ENCODE data around the gene COIL. TPM values are rescaled to one million over a fixed set of nuclear protein-coding genes. Genes with fewer than 3 reads are reported as not detected.

COIL gene
- total and polyA plus RNA-seq, 2 of the 13 experiments (the other 11 are each of a cell fraction or from before 2014, with no cell fraction given): 8.1 to 29.4 TPM

DNA sequence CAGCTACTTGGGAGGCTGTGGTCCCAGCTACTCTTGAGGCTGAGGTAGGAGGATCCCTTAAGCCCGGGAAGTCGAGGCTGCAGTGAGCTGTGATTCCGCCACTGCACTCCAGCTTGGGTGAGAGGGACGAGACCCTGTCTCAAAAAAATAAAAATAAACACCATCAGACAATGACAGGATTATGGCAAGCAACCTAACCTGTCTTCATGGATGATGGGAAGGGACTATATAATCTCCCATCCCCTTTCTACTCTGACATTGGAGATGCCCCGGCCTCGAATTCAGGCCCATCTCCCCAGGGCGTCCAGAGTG, 47.9 kb downstream of the COIL start (continued):
- TF ChIP-seq ZNF703 (CRISPR knock-in tag; IDR thresholded peaks at IDR 0.05; ENCODE audit: borderline replicate concordance) (no peak), ZNF251 (CRISPR knock-in tag; IDR thresholded peaks at IDR 0.05) (no peak), SMC3 (IDR thresholded peaks at IDR 0.05; ENCODE audit: low read length) (no peak), NCOA1 (CRISPR knock-in tag; IDR thresholded peaks at IDR 0.05) (peak; percentile 18; the same call in 1 of the 2 replicates), SP140L (CRISPR knock-in tag; IDR thresholded peaks at IDR 0.05; ENCODE audit: borderline replicate concordance) (no peak), ZNF432 (CRISPR knock-in tag; IDR thresholded peaks at IDR 0.05; ENCODE audit: borderline replicate concordance) (no peak), ZFP62 (CRISPR knock-in tag; IDR thresholded peaks at IDR 0.05) (no peak), SSRP1 (CRISPR knock-in tag; IDR thresholded peaks at IDR 0.05) (no peak), GPN1 (CRISPR knock-in tag; IDR thresholded peaks at IDR 0.05; ENCODE audit: borderline replicate concordance) (no peak), ZNF775 (CRISPR knock-in tag; IDR thresholded peaks at IDR 0.05; ENCODE audit: borderline replicate concordance) (no peak), NR2F1 (CRISPR knock-in tag; IDR thresholded peaks at IDR 0.05) (no peak), ZNF292 (CRISPR knock-in tag; IDR thresholded peaks at IDR 0.05; ENCODE audit: borderline replicate concordance, low read depth) (no peak), ZSCAN31 (CRISPR knock-in tag; IDR thresholded peaks at IDR 0.05; ENCODE audit: low read depth) (no peak)
- TF ChIP-seq, protein P1, sequence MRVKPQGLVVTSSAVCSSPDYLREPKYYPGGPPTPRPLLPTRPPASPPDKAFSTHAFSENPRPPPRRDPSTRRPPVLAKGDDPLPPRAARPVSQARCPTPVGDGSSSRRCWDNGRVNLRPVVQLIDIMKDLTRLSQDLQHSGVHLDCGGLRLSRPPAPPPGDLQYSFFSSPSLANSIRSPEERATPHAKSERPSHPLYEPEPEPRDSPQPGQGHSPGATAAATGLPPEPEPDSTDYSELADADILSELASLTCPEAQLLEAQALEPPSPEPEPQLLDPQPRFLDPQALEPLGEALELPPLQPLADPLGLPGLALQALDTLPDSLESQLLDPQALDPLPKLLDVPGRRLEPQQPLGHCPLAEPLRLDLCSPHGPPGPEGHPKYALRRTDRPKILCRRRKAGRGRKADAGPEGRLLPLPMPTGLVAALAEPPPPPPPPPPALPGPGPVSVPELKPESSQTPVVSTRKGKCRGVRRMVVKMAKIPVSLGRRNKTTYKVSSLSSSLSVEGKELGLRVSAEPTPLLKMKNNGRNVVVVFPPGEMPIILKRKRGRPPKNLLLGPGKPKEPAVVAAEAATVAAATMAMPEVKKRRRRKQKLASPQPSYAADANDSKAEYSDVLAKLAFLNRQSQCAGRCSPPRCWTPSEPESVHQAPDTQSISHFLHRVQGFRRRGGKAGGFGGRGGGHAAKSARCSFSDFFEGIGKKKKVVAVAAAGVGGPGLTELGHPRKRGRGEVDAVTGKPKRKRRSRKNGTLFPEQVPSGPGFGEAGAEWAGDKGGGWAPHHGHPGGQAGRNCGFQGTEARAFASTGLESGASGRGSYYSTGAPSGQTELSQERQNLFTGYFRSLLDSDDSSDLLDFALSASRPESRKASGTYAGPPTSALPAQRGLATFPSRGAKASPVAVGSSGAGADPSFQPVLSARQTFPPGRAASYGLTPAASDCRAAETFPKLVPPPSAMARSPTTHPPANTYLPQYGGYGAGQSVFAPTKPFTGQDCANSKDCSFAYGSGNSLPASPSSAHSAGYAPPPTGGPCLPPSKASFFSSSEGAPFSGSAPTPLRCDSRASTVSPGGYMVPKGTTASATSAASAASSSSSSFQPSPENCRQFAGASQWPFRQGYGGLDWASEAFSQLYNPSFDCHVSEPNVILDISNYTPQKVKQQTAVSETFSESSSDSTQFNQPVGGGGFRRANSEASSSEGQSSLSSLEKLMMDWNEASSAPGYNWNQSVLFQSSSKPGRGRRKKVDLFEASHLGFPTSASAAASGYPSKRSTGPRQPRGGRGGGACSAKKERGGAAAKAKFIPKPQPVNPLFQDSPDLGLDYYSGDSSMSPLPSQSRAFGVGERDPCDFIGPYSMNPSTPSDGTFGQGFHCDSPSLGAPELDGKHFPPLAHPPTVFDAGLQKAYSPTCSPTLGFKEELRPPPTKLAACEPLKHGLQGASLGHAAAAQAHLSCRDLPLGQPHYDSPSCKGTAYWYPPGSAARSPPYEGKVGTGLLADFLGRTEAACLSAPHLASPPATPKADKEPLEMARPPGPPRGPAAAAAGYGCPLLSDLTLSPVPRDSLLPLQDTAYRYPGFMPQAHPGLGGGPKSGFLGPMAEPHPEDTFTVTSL (CRISPR knock-in tag; IDR thresholded peaks at IDR 0.05; ENCODE audit: borderline replicate concordance): peak; percentile 29; the same call in 1 of the 2 replicates
- TF ChIP-seq, protein P2, sequence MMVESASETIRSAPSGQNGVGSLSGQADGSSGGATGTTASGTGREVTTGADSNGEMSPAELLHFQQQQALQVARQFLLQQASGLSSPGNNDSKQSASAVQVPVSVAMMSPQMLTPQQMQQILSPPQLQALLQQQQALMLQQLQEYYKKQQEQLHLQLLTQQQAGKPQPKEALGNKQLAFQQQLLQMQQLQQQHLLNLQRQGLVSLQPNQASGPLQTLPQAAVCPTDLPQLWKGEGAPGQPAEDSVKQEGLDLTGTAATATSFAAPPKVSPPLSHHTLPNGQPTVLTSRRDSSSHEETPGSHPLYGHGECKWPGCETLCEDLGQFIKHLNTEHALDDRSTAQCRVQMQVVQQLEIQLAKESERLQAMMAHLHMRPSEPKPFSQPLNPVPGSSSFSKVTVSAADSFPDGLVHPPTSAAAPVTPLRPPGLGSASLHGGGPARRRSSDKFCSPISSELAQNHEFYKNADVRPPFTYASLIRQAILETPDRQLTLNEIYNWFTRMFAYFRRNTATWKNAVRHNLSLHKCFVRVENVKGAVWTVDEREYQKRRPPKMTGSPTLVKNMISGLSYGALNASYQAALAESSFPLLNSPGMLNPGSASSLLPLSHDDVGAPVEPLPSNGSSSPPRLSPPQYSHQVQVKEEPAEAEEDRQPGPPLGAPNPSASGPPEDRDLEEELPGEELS (CRISPR knock-in tag; IDR thresholded peaks at IDR 0.05): no peak
- TF ChIP-seq, protein P3, sequence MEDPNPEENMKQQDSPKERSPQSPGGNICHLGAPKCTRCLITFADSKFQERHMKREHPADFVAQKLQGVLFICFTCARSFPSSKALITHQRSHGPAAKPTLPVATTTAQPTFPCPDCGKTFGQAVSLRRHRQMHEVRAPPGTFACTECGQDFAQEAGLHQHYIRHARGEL (CRISPR knock-in tag; IDR thresholded peaks at IDR 0.05): no peak
- TF ChIP-seq, protein P4, sequence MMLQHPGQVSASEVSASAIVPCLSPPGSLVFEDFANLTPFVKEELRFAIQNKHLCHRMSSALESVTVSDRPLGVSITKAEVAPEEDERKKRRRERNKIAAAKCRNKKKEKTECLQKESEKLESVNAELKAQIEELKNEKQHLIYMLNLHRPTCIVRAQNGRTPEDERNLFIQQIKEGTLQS (CRISPR knock-in tag; IDR thresholded peaks at IDR 0.05): no peak
- TF ChIP-seq, protein P5, sequence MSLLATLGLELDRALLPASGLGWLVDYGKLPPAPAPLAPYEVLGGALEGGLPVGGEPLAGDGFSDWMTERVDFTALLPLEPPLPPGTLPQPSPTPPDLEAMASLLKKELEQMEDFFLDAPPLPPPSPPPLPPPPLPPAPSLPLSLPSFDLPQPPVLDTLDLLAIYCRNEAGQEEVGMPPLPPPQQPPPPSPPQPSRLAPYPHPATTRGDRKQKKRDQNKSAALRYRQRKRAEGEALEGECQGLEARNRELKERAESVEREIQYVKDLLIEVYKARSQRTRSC (CRISPR knock-in tag; IDR thresholded peaks at IDR 0.05; ENCODE audit: low read depth): no peak
- TF ChIP-seq, protein P6, sequence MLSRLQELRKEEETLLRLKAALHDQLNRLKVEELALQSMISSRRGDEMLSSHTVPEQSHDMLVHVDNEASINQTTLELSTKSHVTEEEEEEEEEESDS (CRISPR knock-in tag; IDR thresholded peaks at IDR 0.05; ENCODE audit: borderline replicate concordance): no peak
- TF ChIP-seq, protein P7, sequence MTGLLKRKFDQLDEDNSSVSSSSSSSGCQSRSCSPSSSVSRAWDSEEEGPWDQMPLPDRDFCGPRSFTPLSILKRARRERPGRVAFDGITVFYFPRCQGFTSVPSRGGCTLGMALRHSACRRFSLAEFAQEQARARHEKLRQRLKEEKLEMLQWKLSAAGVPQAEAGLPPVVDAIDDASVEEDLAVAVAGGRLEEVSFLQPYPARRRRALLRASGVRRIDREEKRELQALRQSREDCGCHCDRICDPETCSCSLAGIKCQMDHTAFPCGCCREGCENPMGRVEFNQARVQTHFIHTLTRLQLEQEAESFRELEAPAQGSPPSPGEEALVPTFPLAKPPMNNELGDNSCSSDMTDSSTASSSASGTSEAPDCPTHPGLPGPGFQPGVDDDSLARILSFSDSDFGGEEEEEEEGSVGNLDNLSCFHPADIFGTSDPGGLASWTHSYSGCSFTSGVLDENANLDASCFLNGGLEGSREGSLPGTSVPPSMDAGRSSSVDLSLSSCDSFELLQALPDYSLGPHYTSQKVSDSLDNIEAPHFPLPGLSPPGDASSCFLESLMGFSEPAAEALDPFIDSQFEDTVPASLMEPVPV (CRISPR knock-in tag; IDR thresholded peaks at IDR 0.05): no peak
